ENCODE data around the gene SYCP3. TPM values are rescaled to one million over a fixed set of nuclear protein-coding genes. Genes with fewer than 3 reads are reported as not detected.

SYCP3 gene
- total RNA-seq, 4 donors from 2014 or later: 0.60 TPM; not detected in 3

GRCh38 chr12:101769865-101770264, 30.6 kb upstream of the SYCP3 start:
- no peak for DNase-seq (ENCODE audit: low spot score in 2 of 2)
- TF ChIP-seq EP300 (IDR thresholded peaks at IDR 0.05) (no peak), CTCF (IDR thresholded peaks at IDR 0.05) (no peak), POLR2A (IDR thresholded peaks at IDR 0.05) (no peak)
- Histone ChIP-seq H3K4me1 (peaks cover 0 to 4% (median 0%) of the 10 kb centered on the region in 4 donors), H3K27ac (no peak overlapping the region), H3K9me3 (no peaks in the 10 kb centered on the region), H3K36me3 (peaks cover 0 to 53% (median 3%) of the 10 kb centered on the region in 3 donors), H3K27me3 (no peaks in the 10 kb centered on the region), H3K4me3 (no peak overlapping the region)
- WGBS, 2 donors: 95% methylated on average over 5 of the region's 5 CpGs

GRCh38 chr12:101768781-101769180, 29.5 kb upstream of the SYCP3 start:
- peaks cover 0 to 59% (median 3%) of the 10 kb centered on the region in 3 donors for H3K36me3 ChIP-seq
- H3K9me3 ChIP-seq: no peaks in the 10 kb centered on the region
- no peak overlapping the region for H3K27ac ChIP-seq
- H3K4me1 ChIP-seq: peaks cover 0 to 9% (median 0%) of the 10 kb centered on the region in 4 donors
- no peak overlapping the region for H3K4me3 ChIP-seq
- 86 to 98% methylated on average over 2 of the region's 2 CpGs for WGBS, 2 donors
- no peak for TF ChIP-seq EP300 (IDR thresholded peaks at IDR 0.05)
- TF ChIP-seq CTCF (IDR thresholded peaks at IDR 0.05): no peak
- TF ChIP-seq POLR2A (IDR thresholded peaks at IDR 0.05): no peak
- no peaks in the 10 kb centered on the region for H3K27me3 ChIP-seq
- no peak for DNase-seq (ENCODE audit: low spot score in 2 of 2)

GRCh38 chr12:101767537-101767936, 28.3 kb upstream of the SYCP3 start:
- H3K36me3 ChIP-seq: peaks cover 0 to 59% (median 3%) of the 10 kb centered on the region in 3 donors
- TF ChIP-seq CTCF (IDR thresholded peaks at IDR 0.05): no peak
- TF ChIP-seq POLR2A (IDR thresholded peaks at IDR 0.05): no peak
- TF ChIP-seq EP300 (IDR thresholded peaks at IDR 0.05): no peak
- WGBS, 2 donors: 67 to 88% methylated on average over 1 of the region's 1 CpG

GRCh38 chr12:101764051-101764792, 25.0 kb upstream of the SYCP3 start:
- 61 to 69% methylated on average over 5 of the region's 5 CpGs for WGBS, 2 donors
- Histone ChIP-seq H3K27me3 (no peaks in the 10 kb centered on the region), H3K9me3 (no peaks in the 10 kb centered on the region), H3K4me3 (no peak overlapping the region), H3K4me1 (peaks cover 0 to 11% (median 0%) of the 10 kb centered on the region in 4 donors), H3K27ac (no peak overlapping the region), H3K36me3 (peaks cover 0 to 55% (median 5%) of the 10 kb centered on the region in 3 donors)
- DNase-seq (ENCODE audit: low spot score in 2 of 2): no peak
- no peak for TF ChIP-seq POLR2A (IDR thresholded peaks at IDR 0.05)
- TF ChIP-seq EP300 (IDR thresholded peaks at IDR 0.05): no peak
- TF ChIP-seq CTCF (IDR thresholded peaks at IDR 0.05): no peak

More at GRCh38 chr12:101767537-101767936, 28.3 kb upstream of the SYCP3 start:
- H3K27me3 ChIP-seq: no peaks in the 10 kb centered on the region
- no peak overlapping the region for H3K27ac ChIP-seq
- H3K9me3 ChIP-seq: no peaks in the 10 kb centered on the region
- no peak for DNase-seq (ENCODE audit: low spot score in 2 of 2)
- H3K4me3 ChIP-seq: no peak overlapping the region
- peaks cover 0 to 11% (median 0%) of the 10 kb centered on the region in 4 donors for H3K4me1 ChIP-seq

- TF ChIP-seq POLR2A (IDR thresholded peaks at IDR 0.05) (no peak), EP300 (IDR thresholded peaks at IDR 0.05) (peak in 1 of 2 donors; percentile 46), CTCF (IDR thresholded peaks at IDR 0.05) (no peak)
- Histone ChIP-seq H3K4me1 (peaks cover 0 to 11% (median 0%) of the 10 kb centered on the region in 4 donors), H3K9me3 (no peaks in the 10 kb centered on the region), H3K4me3 (no peak overlapping the region), H3K27me3 (no peaks in the 10 kb centered on the region), H3K27ac (peak overlapping the region in 2 of 4 donors; percentile 0 to 16), H3K36me3 (peaks cover 0 to 55% (median 5%) of the 10 kb centered on the region in 3 donors)
- DNase-seq (ENCODE audit: low spot score in 2 of 2): no peak
- 66 to 67% methylated on average over 6 of the region's 6 CpGs for WGBS, 2 donors
Measured at GRCh38 chr12:101763246-101763931, 24.1 kb upstream of the SYCP3 start.

Data from tibial nerve (tissue), 4 donors.